Neural cell (in vitro differentiated cells): ENCODE data around the gene ZC3H12C. TPM values are rescaled to one million over a fixed set of nuclear protein-coding genes. Genes with fewer than 3 reads are reported as not detected.

Experiments
- H2AFZ ChIP-seq: fragments of 200-600, 300-800 bp; sonication (generic), shearing (Covaris generic); 2 replicates; pipeline ENCODE4 v1.6.0; 2014; ENCODE audit warnings: low read depth, mild to moderate bottlenecking, antibody characterized with exemption, low read length, moderate library complexity
- H3F3A ChIP-seq: fragments of 200-600 bp; shearing (Covaris generic); 2 replicates; pipeline ENCODE4 v1.6.1; 2016; ENCODE audit warnings: mild to moderate bottlenecking, moderate library complexity, mixed read lengths, antibody characterized with exemption, low read length; ENCODE audit not compliant: insufficient read depth, poor library complexity, severe bottlenecking
- H3K27ac ChIP-seq: fragments of 200-600, 300-800 bp; sonication (generic), shearing (Covaris generic); 2 replicates; pipeline ENCODE4 v1.5.1; 2014; ENCODE audit warnings: mild to moderate bottlenecking, low read length, moderate library complexity
- H3K27me3 ChIP-seq: fragments of 300-800, 200-600 bp; sonication (generic), shearing (Covaris generic); 2 replicates; pipeline ENCODE4 v1.6.0; 2014; ENCODE audit warnings: mild to moderate bottlenecking, low read depth, low read length, moderate library complexity; ENCODE audit not compliant: insufficient read depth
- H3K36me3 ChIP-seq: fragments of 300-800, 200-600 bp; sonication (generic), shearing (Covaris generic); 2 replicates; pipeline ENCODE4 v1.5.1; 2014; ENCODE audit warnings: mild to moderate bottlenecking, antibody characterized with exemption, low read length, moderate library complexity; ENCODE audit not compliant: insufficient read depth
- H3K4me2 ChIP-seq: fragments of 300-800, 200-600 bp; sonication (generic), shearing (Covaris generic); 2 replicates; pipeline ENCODE4 v1.6.0; 2014; ENCODE audit warnings: mild to moderate bottlenecking, low read length
- H3K4me3 ChIP-seq: fragments of 300-800, 200-600 bp; sonication (generic), shearing (Covaris generic); 2 replicates; pipeline ENCODE4 v1.5.1; 2014; ENCODE audit warnings: mild to moderate bottlenecking, low read length, moderate library complexity
- H3K79me2 ChIP-seq: fragments of 200-600 bp; shearing (Covaris generic); replicated peaks from 2 replicates; pipeline ENCODE4 v1.6.0; 2014; ENCODE audit warnings: mild to moderate bottlenecking, low read length, moderate library complexity; ENCODE audit not compliant: insufficient read depth
- H3K9ac ChIP-seq: fragments of 300-800, 200-600 bp; sonication (generic), shearing (Covaris generic); 2 replicates; pipeline ENCODE4 v1.6.1; 2016; ENCODE audit warnings: mild to moderate bottlenecking, low read length, mixed read lengths
- H3K9me2 ChIP-seq: fragments of 200-600 bp; shearing (Covaris generic); 2 replicates; pipeline ENCODE4 v1.6.1; 2016; ENCODE audit warnings: mild to moderate bottlenecking, low read length, mixed read lengths; ENCODE audit not compliant: insufficient read depth
- H3K9me3 ChIP-seq: fragments of 200-600, 300-800 bp; sonication (generic), shearing (Covaris generic); 2 replicates; pipeline ENCODE4 v1.6.1; 2016; ENCODE audit warnings: mild to moderate bottlenecking, mixed run types, low read length, moderate library complexity, mixed read lengths
- H4K20me1 ChIP-seq: fragments of 200-600 bp; shearing (Covaris generic); 2 replicates; pipeline ENCODE4 v1.6.1; 2016; ENCODE audit warnings: mild to moderate bottlenecking, mixed run types; ENCODE audit not compliant: insufficient read depth
- EP300 ChIP-seq: fragments of 450-650 bp; conservative IDR thresholded peaks from 2 replicates; pipeline ENCODE4 v1.6.1; 2014; ENCODE audit warnings: antibody characterized with exemption, mild to moderate bottlenecking, moderate library complexity; ENCODE audit not compliant: poor library complexity, severe bottlenecking
- EZH2 ChIP-seq: fragments of 200-600, 300-800 bp; shearing (Covaris generic), sonication (generic); IDR thresholded peaks from 2 replicates; pipeline ENCODE4 v1.6.1; 2014; ENCODE audit warnings: antibody characterized with exemption, low read length, borderline replicate concordance, mild to moderate bottlenecking; ENCODE audit not compliant: insufficient read depth, poor library complexity, severe bottlenecking
- MXI1 ChIP-seq: fragments of 450-650 bp; conservative IDR thresholded peaks from 2 replicates; pipeline ENCODE4 v1.6.1; 2014; ENCODE audit warnings: antibody characterized with exemption, mild to moderate bottlenecking; ENCODE audit not compliant: poor library complexity, severe bottlenecking
- POLR2AphosphoS5 ChIP-seq: IDR thresholded peaks from 2 replicates; pipeline ENCODE4 v1.6.1; 2012
- RAD21 ChIP-seq: fragments of 450-650 bp; conservative IDR thresholded peaks from 2 replicates; pipeline ENCODE4 v1.6.1; 2014; ENCODE audit warnings: antibody characterized with exemption, mild to moderate bottlenecking, moderate library complexity
- SMC3 ChIP-seq: fragments of 450-650 bp; conservative IDR thresholded peaks from 2 replicates; pipeline ENCODE4 v1.6.1; 2014; ENCODE audit warnings: antibody characterized with exemption, mild to moderate bottlenecking, moderate library complexity; ENCODE audit not compliant: poor library complexity
- TAF1 ChIP-seq: IDR thresholded peaks from 2 replicates; pipeline ENCODE4 v1.6.1; 2012; ENCODE audit warnings: low read depth
- polyA plus RNA-seq: library from polyadenylated mRNA; depleted of rRNA; stranded (reverse); fragments of >200 nt; gene quantifications from 2 replicates; pipeline ENCODE4 v1.2.3, GENCODE V29; 2014
- TF ChIP-seq, protein P1 (sequence below): fragments of 450-650 bp; IDR thresholded peaks from 2 replicates; pipeline ENCODE4 v1.5.1; 2014; ENCODE audit warnings: antibody characterized with exemption, mild to moderate bottlenecking, moderate library complexity; ENCODE audit not compliant: poor library complexity, severe bottlenecking
- TF ChIP-seq, protein P2 (sequence below): IDR thresholded peaks from 2 replicates; pipeline ENCODE4 v1.6.1; 2012; ENCODE audit warnings: borderline replicate concordance

Gene ZC3H12C
- polyA plus RNA-seq, 1 donor from 2014 or later, result 15.1 TPM

DNA sequence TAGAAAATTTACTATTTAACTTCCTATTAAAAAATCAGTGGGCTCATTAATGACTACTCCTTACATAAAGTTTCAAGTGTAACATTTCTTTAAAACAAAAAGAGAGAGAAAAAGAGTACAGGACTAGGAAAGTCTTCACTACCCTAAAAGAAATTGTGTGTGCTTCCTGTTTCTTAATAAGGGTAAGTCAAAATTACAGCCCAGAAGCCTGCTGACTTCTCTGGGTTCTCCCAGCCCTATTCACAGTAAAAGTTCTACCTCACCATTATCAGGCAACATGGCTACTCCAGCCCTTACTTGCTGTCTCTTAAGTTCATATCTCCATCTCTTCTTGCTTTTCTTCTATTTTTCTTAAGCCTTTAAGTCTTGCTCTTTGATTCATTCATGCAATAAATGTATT is 20.3 kb upstream of the ZC3H12C start:
- TF ChIP-seq EP300, result no peak
- TF ChIP-seq TAF1, result no peak
- TF ChIP-seq, protein P1, sequence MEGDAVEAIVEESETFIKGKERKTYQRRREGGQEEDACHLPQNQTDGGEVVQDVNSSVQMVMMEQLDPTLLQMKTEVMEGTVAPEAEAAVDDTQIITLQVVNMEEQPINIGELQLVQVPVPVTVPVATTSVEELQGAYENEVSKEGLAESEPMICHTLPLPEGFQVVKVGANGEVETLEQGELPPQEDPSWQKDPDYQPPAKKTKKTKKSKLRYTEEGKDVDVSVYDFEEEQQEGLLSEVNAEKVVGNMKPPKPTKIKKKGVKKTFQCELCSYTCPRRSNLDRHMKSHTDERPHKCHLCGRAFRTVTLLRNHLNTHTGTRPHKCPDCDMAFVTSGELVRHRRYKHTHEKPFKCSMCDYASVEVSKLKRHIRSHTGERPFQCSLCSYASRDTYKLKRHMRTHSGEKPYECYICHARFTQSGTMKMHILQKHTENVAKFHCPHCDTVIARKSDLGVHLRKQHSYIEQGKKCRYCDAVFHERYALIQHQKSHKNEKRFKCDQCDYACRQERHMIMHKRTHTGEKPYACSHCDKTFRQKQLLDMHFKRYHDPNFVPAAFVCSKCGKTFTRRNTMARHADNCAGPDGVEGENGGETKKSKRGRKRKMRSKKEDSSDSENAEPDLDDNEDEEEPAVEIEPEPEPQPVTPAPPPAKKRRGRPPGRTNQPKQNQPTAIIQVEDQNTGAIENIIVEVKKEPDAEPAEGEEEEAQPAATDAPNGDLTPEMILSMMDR, result no peak
- TF ChIP-seq, protein P2, sequence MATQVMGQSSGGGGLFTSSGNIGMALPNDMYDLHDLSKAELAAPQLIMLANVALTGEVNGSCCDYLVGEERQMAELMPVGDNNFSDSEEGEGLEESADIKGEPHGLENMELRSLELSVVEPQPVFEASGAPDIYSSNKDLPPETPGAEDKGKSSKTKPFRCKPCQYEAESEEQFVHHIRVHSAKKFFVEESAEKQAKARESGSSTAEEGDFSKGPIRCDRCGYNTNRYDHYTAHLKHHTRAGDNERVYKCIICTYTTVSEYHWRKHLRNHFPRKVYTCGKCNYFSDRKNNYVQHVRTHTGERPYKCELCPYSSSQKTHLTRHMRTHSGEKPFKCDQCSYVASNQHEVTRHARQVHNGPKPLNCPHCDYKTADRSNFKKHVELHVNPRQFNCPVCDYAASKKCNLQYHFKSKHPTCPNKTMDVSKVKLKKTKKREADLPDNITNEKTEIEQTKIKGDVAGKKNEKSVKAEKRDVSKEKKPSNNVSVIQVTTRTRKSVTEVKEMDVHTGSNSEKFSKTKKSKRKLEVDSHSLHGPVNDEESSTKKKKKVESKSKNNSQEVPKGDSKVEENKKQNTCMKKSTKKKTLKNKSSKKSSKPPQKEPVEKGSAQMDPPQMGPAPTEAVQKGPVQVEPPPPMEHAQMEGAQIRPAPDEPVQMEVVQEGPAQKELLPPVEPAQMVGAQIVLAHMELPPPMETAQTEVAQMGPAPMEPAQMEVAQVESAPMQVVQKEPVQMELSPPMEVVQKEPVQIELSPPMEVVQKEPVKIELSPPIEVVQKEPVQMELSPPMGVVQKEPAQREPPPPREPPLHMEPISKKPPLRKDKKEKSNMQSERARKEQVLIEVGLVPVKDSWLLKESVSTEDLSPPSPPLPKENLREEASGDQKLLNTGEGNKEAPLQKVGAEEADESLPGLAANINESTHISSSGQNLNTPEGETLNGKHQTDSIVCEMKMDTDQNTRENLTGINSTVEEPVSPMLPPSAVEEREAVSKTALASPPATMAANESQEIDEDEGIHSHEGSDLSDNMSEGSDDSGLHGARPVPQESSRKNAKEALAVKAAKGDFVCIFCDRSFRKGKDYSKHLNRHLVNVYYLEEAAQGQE, result no peak
- TF ChIP-seq SMC3, result no peak
- TF ChIP-seq POLR2AphosphoS5, result no peak
- no peak for TF ChIP-seq EZH2
- TF ChIP-seq MXI1, result no peak
- no peak for TF ChIP-seq RAD21
- Histone ChIP-seq H3F3A (no peaks in the 10 kb centered on the region), H2AFZ (no peak overlapping the region), H3K79me2 (no peaks in the 10 kb centered on the region), H3K9ac (no peak overlapping the region), H3K4me3 (no peak overlapping the region), H3K27me3 (no peaks in the 10 kb centered on the region), H3K9me2 (no peaks in the 10 kb centered on the region), H4K20me1 (no peaks in the 10 kb centered on the region), H3K36me3 (no peaks in the 10 kb centered on the region), H3K9me3 (no peaks in the 10 kb centered on the region), H3K27ac (no peak overlapping the region), H3K4me2 (no peak overlapping the region)

DNA sequence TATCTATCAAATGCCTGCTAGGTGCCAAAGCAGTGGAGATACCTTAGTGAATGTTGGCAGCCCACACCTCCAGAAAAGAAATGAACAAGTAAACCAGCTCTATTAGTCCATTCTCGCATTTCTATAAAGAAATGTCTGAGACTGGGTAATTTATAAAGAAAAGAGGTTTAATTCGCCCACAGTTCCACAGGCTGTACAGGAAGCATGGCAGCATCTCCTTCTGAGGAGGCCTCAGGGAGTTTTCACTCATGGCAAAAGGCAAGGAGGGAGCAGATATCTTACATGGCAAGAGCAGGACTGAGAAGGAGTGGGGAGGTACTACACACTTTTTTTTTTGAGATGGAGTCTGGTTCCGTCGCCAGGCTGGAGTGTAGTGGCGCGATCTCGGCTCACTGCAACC is 18.7 kb upstream of the ZC3H12C start:
- Histone ChIP-seq H3K9ac (no peak overlapping the region), H3K79me2 (no peaks in the 10 kb centered on the region), H4K20me1 (no peaks in the 10 kb centered on the region), H3K4me3 (no peak overlapping the region), H3K9me3 (no peaks in the 10 kb centered on the region), H3K36me3 (no peaks in the 10 kb centered on the region), H2AFZ (no peak overlapping the region), H3K4me2 (no peak overlapping the region), H3K27ac (no peak overlapping the region), H3F3A (no peaks in the 10 kb centered on the region), H3K27me3 (no peaks in the 10 kb centered on the region), H3K9me2 (no peaks in the 10 kb centered on the region)
- TF ChIP-seq POLR2AphosphoS5 (no peak), EZH2 (no peak), TAF1 (no peak), SMC3 (no peak), RAD21 (no peak)
